GM12872 (cell line): ENCODE measurements around the gene FAM78A.

Experiments used
- TF ChIP-seq, protein P1 (sequence below): IDR thresholded peaks from 3 replicates; pipeline ENCODE4 v1.5.1; 2011; ENCODE audit warnings: low read depth, mild to moderate bottlenecking, low read length, moderate library complexity; ENCODE audit not compliant: insufficient read depth

The FAM78A gene

DNA sequence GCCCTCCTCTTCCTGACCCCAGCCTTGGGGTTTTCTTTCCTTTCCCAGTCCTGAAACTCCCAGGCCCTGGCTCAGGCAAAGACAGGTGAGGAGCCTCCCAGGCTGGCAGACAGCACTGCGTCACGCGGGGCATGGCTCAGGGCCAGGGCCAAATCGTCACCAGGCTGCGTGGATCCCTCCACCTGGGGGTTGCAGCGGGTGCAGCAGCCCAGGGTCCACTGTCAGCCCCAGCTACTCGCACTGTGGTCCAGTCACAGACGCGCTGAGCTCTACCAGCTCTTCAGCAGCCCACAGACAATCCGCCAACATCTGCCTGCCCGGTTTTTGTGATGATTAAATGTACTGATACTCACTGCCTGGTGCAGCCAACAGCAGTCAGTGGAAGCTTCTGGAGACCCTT, 12.1 kb downstream of the FAM78A start:
- TF ChIP-seq, protein P1, sequence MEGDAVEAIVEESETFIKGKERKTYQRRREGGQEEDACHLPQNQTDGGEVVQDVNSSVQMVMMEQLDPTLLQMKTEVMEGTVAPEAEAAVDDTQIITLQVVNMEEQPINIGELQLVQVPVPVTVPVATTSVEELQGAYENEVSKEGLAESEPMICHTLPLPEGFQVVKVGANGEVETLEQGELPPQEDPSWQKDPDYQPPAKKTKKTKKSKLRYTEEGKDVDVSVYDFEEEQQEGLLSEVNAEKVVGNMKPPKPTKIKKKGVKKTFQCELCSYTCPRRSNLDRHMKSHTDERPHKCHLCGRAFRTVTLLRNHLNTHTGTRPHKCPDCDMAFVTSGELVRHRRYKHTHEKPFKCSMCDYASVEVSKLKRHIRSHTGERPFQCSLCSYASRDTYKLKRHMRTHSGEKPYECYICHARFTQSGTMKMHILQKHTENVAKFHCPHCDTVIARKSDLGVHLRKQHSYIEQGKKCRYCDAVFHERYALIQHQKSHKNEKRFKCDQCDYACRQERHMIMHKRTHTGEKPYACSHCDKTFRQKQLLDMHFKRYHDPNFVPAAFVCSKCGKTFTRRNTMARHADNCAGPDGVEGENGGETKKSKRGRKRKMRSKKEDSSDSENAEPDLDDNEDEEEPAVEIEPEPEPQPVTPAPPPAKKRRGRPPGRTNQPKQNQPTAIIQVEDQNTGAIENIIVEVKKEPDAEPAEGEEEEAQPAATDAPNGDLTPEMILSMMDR, result no peak

DNA sequence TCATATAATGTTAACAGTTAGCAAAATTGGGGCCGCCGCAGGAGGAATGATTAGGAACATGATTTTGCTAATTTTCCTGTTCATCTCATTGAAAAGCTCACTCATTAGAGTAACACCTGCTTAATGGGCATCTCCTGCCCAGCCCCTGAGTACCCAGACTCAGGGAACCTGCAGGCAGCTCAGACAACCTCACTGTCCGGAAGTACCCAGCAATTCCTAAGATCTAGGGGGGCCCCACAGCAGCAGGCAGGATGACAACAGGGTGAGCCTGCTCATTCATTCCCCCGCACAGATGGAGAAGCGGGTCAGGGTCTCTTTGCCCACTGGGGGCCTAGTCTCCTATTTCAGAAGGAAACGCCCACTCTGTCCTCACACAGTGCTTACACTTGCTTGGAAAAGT, 12.6 kb downstream of the FAM78A start:
- TF ChIP-seq, protein P1, result no peak

DNA sequence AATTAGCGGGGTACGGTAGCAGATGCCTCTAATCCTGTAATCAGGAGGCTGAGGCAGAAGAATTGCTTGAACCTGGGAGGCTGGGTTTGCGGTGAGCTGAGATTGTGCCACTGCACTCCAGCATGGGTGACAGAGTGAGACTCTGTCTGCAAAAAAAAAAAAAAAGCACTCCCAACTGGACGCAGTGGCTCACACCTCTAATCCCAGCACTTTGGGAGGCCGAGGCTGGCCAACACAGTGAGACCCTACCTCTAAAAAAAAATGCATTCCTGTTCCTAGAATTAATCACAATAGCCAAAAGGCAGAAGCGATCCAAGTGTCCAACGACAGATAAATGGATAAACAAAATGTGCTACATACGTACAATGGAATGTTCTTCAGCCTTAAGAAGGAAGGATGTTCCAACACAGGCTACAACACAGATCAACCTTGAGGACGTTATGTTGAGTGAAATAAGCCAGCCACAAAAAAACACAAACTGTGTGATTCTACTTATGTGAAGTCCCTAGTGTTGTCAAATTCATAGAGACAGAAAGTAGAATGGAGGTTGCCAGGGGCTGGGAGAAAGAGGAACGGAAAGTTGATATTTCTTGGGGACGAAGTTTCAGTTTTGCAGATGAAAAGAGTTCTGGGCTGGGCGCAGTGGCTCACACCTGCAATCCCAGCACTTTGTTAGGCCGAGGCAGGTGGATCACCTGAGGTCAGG, 13.8 kb downstream of the FAM78A start:
- TF ChIP-seq, protein P1, result no peak

- TF ChIP-seq, protein P1, result no peak
These were observed 15.4 kb downstream of the FAM78A start for GRCh38 chr9:131260751-131261452.

- TF ChIP-seq, protein P1, result no peak
These were observed 16.3 kb downstream of the FAM78A start for GRCh38 chr9:131259916-131260597.

DNA sequence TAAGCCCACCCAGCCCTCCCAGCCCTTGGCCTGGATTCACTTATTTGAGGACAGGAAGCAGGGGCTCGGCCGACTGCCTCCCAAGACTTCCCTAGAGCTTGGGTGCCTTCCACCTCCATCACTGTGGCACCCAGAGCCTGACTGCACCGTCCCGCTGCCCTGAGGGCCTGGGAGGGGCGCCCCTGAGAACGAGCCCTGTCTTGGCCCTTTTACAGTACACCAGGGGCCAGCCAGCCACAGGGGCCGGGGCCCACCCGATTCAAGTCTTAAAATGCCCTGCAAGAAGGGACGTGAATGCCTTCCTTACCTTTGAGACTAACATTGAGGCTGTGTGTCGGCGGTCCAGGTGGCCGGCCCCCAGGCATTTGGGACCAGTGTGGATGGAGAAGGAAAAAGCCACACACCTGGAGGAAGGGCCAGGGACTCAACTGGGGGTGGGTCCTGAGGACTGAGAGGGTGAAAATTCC, 16.8 kb downstream of the FAM78A start:
- TF ChIP-seq, protein P1, result no peak

- TF ChIP-seq, protein P1, result no peak
These were observed 17.4 kb downstream of the FAM78A start for GRCh38 chr9:131258698-131259431.
